GM12865 (cell line): ENCODE data around the gene UAP1.

Source experiments
- DNase-seq: peaks from one replicate; pipeline ENCODE4 v3.0.0; 2010; ENCODE audit warnings: low read depth
- H3K4me3 ChIP-seq: 2 replicates; pipeline ENCODE4 v1.5.1; 2011; ENCODE audit warnings: mild to moderate bottlenecking, low read depth, low read length, control low read depth
- TF ChIP-seq, protein P1 (sequence below): IDR thresholded peaks from 2 replicates; pipeline ENCODE4 v1.5.1; 2011; ENCODE audit warnings: low read length, control low read depth, low read depth, inconsistent platforms; ENCODE audit not compliant: insufficient read depth; ENCODE audit errors: missing control alignments

Gene UAP1

DNA sequence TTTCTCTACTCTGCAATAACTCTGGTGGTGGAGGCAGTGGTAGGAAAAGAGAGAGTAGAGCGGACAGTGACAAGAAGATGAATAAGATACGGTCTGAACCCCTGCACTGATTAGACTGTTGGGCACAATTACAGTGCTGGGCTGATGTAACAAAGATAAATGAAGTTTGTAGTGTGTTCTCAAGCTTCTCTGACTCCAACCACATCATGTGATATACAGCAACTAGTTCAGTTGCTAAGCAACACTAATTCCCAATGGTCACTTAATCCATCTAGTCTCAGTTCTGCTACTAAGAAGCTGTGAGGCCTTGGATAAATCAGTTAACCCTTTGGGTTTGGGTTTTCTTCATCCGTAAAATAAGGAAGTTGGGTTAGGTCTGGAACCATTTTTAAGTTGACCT is 88.1 kb downstream of the UAP1 start:
- DNase-seq: no peak
- H3K4me3 ChIP-seq: no peak overlapping the region
- TF ChIP-seq, protein P1, sequence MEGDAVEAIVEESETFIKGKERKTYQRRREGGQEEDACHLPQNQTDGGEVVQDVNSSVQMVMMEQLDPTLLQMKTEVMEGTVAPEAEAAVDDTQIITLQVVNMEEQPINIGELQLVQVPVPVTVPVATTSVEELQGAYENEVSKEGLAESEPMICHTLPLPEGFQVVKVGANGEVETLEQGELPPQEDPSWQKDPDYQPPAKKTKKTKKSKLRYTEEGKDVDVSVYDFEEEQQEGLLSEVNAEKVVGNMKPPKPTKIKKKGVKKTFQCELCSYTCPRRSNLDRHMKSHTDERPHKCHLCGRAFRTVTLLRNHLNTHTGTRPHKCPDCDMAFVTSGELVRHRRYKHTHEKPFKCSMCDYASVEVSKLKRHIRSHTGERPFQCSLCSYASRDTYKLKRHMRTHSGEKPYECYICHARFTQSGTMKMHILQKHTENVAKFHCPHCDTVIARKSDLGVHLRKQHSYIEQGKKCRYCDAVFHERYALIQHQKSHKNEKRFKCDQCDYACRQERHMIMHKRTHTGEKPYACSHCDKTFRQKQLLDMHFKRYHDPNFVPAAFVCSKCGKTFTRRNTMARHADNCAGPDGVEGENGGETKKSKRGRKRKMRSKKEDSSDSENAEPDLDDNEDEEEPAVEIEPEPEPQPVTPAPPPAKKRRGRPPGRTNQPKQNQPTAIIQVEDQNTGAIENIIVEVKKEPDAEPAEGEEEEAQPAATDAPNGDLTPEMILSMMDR: no peak
